ENCODE measurements around the gene OR51B4. TPM values are rescaled to one million over a fixed set of nuclear protein-coding genes. Genes with fewer than 3 reads are reported as not detected.

Gene OR51B4
- polyA plus RNA-seq, 1 donor from 2014 or later, result not detected

GRCh38 chr11:5283086-5283485 lies 18.7 kb downstream of the OR51B4 start:
- Histone ChIP-seq H3K9me3 (ENCODE audit: low read length) (no peaks in the 10 kb centered on the region), H3K9me2 (ENCODE audit: insufficient read depth, low read length) (no peaks in the 10 kb centered on the region), H2AFZ (ENCODE audit: low read depth, low read length) (no peak overlapping the region), H3K36me3 (ENCODE audit: insufficient read depth, low read length) (no peaks in the 10 kb centered on the region), H3K9ac (ENCODE audit: low read length) (no peak overlapping the region), H3K4me3 (ENCODE audit: low read length) (no peak overlapping the region), H3K27ac (ENCODE audit: low read length) (no peak overlapping the region), H3K4me2 (ENCODE audit: low read length) (no peak overlapping the region), H4K20me1 (ENCODE audit: insufficient read depth) (no peaks in the 10 kb centered on the region), H3F3A (ENCODE audit: insufficient read depth, low read length, poor library complexity, severe bottlenecking) (no peaks in the 10 kb centered on the region), H3K79me2 (replicated peaks; ENCODE audit: insufficient read depth, low read length) (no peaks in the 10 kb centered on the region), H3K27me3 (ENCODE audit: insufficient read depth, low read depth, low read length) (no peaks in the 10 kb centered on the region)
- TF ChIP-seq TAF1 (IDR thresholded peaks at IDR 0.05; ENCODE audit: low read depth), result no peak
- TF ChIP-seq, protein P1, sequence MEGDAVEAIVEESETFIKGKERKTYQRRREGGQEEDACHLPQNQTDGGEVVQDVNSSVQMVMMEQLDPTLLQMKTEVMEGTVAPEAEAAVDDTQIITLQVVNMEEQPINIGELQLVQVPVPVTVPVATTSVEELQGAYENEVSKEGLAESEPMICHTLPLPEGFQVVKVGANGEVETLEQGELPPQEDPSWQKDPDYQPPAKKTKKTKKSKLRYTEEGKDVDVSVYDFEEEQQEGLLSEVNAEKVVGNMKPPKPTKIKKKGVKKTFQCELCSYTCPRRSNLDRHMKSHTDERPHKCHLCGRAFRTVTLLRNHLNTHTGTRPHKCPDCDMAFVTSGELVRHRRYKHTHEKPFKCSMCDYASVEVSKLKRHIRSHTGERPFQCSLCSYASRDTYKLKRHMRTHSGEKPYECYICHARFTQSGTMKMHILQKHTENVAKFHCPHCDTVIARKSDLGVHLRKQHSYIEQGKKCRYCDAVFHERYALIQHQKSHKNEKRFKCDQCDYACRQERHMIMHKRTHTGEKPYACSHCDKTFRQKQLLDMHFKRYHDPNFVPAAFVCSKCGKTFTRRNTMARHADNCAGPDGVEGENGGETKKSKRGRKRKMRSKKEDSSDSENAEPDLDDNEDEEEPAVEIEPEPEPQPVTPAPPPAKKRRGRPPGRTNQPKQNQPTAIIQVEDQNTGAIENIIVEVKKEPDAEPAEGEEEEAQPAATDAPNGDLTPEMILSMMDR (IDR thresholded peaks at IDR 0.05; ENCODE audit: poor library complexity, severe bottlenecking), result no peak
- TF ChIP-seq POLR2AphosphoS5 (IDR thresholded peaks at IDR 0.05), result no peak
- no peak for TF ChIP-seq SMC3 (conservative IDR thresholded peaks at IDR 0.05; ENCODE audit: poor library complexity)
- no peak for TF ChIP-seq EP300 (conservative IDR thresholded peaks at IDR 0.05; ENCODE audit: poor library complexity, severe bottlenecking)
- no peak for TF ChIP-seq RAD21 (conservative IDR thresholded peaks at IDR 0.05)
- no peak for TF ChIP-seq EZH2 (IDR thresholded peaks at IDR 0.05; ENCODE audit: borderline replicate concordance, insufficient read depth, low read length, poor library complexity, severe bottlenecking)
- no peak for TF ChIP-seq MXI1 (conservative IDR thresholded peaks at IDR 0.05; ENCODE audit: poor library complexity, severe bottlenecking)
- TF ChIP-seq, protein P2, sequence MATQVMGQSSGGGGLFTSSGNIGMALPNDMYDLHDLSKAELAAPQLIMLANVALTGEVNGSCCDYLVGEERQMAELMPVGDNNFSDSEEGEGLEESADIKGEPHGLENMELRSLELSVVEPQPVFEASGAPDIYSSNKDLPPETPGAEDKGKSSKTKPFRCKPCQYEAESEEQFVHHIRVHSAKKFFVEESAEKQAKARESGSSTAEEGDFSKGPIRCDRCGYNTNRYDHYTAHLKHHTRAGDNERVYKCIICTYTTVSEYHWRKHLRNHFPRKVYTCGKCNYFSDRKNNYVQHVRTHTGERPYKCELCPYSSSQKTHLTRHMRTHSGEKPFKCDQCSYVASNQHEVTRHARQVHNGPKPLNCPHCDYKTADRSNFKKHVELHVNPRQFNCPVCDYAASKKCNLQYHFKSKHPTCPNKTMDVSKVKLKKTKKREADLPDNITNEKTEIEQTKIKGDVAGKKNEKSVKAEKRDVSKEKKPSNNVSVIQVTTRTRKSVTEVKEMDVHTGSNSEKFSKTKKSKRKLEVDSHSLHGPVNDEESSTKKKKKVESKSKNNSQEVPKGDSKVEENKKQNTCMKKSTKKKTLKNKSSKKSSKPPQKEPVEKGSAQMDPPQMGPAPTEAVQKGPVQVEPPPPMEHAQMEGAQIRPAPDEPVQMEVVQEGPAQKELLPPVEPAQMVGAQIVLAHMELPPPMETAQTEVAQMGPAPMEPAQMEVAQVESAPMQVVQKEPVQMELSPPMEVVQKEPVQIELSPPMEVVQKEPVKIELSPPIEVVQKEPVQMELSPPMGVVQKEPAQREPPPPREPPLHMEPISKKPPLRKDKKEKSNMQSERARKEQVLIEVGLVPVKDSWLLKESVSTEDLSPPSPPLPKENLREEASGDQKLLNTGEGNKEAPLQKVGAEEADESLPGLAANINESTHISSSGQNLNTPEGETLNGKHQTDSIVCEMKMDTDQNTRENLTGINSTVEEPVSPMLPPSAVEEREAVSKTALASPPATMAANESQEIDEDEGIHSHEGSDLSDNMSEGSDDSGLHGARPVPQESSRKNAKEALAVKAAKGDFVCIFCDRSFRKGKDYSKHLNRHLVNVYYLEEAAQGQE (IDR thresholded peaks at IDR 0.05; ENCODE audit: borderline replicate concordance), result no peak

DNA sequence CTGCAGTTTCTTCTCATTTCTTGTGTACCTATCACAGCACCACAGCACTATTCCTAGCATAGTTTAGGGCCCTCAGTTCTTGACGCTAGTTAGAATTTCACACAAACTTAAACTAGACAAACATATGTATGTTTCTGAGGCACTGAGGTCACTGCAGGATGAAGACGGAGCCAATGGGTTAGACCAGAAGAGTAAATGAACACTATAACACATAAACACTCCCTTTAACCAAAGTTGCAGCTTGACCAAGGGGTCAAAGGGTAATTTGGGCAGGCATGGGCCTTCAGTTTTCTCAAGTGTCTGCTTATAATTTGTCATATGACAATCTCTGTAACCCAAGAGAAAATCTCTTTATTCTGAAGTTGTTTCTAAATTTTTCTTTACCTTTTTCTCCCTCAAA lies 19.1 kb downstream of the OR51B4 start:
- no peaks in the 10 kb centered on the region for H3K79me2 ChIP-seq (replicated peaks; ENCODE audit: insufficient read depth, low read length)
- H3K9me3 ChIP-seq (ENCODE audit: low read length), result no peaks in the 10 kb centered on the region
- no peaks in the 10 kb centered on the region for H3K9me2 ChIP-seq (ENCODE audit: insufficient read depth, low read length)
- no peak overlapping the region for H2AFZ ChIP-seq (ENCODE audit: low read depth, low read length)
- TF ChIP-seq MXI1 (conservative IDR thresholded peaks at IDR 0.05; ENCODE audit: poor library complexity, severe bottlenecking), result no peak
- H3F3A ChIP-seq (ENCODE audit: insufficient read depth, low read length, poor library complexity, severe bottlenecking), result no peaks in the 10 kb centered on the region
- no peak overlapping the region for H3K4me2 ChIP-seq (ENCODE audit: low read length)
- no peaks in the 10 kb centered on the region for H3K27me3 ChIP-seq (ENCODE audit: insufficient read depth, low read depth, low read length)
- H3K4me3 ChIP-seq (ENCODE audit: low read length), result no peak overlapping the region
- H3K27ac ChIP-seq (ENCODE audit: low read length), result no peak overlapping the region
- no peaks in the 10 kb centered on the region for H3K36me3 ChIP-seq (ENCODE audit: insufficient read depth, low read length)
- no peaks in the 10 kb centered on the region for H4K20me1 ChIP-seq (ENCODE audit: insufficient read depth)
- no peak overlapping the region for H3K9ac ChIP-seq (ENCODE audit: low read length)

DNA sequence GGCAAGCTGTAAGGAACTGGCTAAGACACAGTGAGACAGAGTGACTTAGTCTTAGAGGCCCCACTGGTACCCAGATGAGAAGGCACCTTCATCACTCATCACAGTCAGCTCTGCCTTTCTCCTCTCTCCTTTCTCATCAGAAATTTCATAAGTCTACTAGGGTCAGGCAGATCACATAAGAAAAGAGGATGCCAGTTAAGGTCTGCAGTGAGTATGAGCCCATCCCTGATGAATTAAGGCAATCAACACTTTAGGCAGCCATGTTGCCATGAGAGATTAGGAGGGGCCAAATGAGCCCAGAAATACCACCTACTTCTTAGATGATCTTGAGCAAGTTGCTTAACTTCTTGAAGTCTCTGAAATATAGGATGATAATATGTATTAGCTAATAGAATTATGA lies 20.1 kb downstream of the OR51B4 start:
- TF ChIP-seq SMC3 (conservative IDR thresholded peaks at IDR 0.05; ENCODE audit: poor library complexity) (no peak), EP300 (conservative IDR thresholded peaks at IDR 0.05; ENCODE audit: poor library complexity, severe bottlenecking) (no peak), TAF1 (IDR thresholded peaks at IDR 0.05; ENCODE audit: low read depth) (no peak), MXI1 (conservative IDR thresholded peaks at IDR 0.05; ENCODE audit: poor library complexity, severe bottlenecking) (no peak), RAD21 (conservative IDR thresholded peaks at IDR 0.05) (no peak), EZH2 (IDR thresholded peaks at IDR 0.05; ENCODE audit: borderline replicate concordance, insufficient read depth, low read length, poor library complexity, severe bottlenecking) (no peak), POLR2AphosphoS5 (IDR thresholded peaks at IDR 0.05) (no peak)
- TF ChIP-seq, protein P1 (IDR thresholded peaks at IDR 0.05; ENCODE audit: poor library complexity, severe bottlenecking), result no peak
- TF ChIP-seq, protein P2 (IDR thresholded peaks at IDR 0.05; ENCODE audit: borderline replicate concordance), result no peak
- no peaks in the 10 kb centered on the region for H3F3A ChIP-seq (ENCODE audit: insufficient read depth, low read length, poor library complexity, severe bottlenecking)

More for the DNA sequence above, 20.1 kb downstream of the OR51B4 start:
- Histone ChIP-seq H2AFZ (ENCODE audit: low read depth, low read length) (no peak overlapping the region), H3K9ac (ENCODE audit: low read length) (no peak overlapping the region), H3K4me2 (ENCODE audit: low read length) (no peak overlapping the region), H3K27ac (ENCODE audit: low read length) (no peak overlapping the region), H3K9me2 (ENCODE audit: insufficient read depth, low read length) (no peaks in the 10 kb centered on the region), H4K20me1 (ENCODE audit: insufficient read depth) (no peaks in the 10 kb centered on the region), H3K9me3 (ENCODE audit: low read length) (no peaks in the 10 kb centered on the region), H3K79me2 (replicated peaks; ENCODE audit: insufficient read depth, low read length) (no peaks in the 10 kb centered on the region), H3K4me3 (ENCODE audit: low read length) (no peak overlapping the region), H3K36me3 (ENCODE audit: insufficient read depth, low read length) (no peaks in the 10 kb centered on the region), H3K27me3 (ENCODE audit: insufficient read depth, low read depth, low read length) (no peaks in the 10 kb centered on the region)
